ENCODE data around the gene DGKB. TPM values are rescaled to one million over a fixed set of nuclear protein-coding genes. Genes with fewer than 3 reads are reported as not detected.

Gene DGKB
- total RNA-seq, 1 donor from 2014 or later, result not detected

GRCh38 chr7:14368285-14368684 lies 534.3 kb downstream of the DGKB start:
- H3K4me1 ChIP-seq, result no peaks in the 10 kb centered on the region
- DNase-seq (ENCODE audit: low spot score in 2 of 2), result no peak
- H3K36me3 ChIP-seq, result no peaks in the 10 kb centered on the region
- H3K9me3 ChIP-seq, result no peaks in the 10 kb centered on the region
- H3K4me3 ChIP-seq, result no peak overlapping the region
- H3K27ac ChIP-seq, result no peak overlapping the region
- H3K27me3 ChIP-seq, result no peaks in the 10 kb centered on the region
- intact Hi-C loops (cut with DNase I), result no loop called here
- TF ChIP-seq CTCF (IDR thresholded peaks at IDR 0.05), result no peak

GRCh38 chr7:14351167-14351566 lies 551.4 kb downstream of the DGKB start:
- no peak overlapping the region for H3K4me3 ChIP-seq
- intact Hi-C loops (cut with DNase I), result no loop called here
- no peaks in the 10 kb centered on the region for H3K4me1 ChIP-seq
- H3K9me3 ChIP-seq, result no peaks in the 10 kb centered on the region
- no peaks in the 10 kb centered on the region for H3K36me3 ChIP-seq
- H3K27ac ChIP-seq, result no peak overlapping the region
- H3K27me3 ChIP-seq, result no peaks in the 10 kb centered on the region
- TF ChIP-seq CTCF (IDR thresholded peaks at IDR 0.05), result no peak
- DNase-seq (ENCODE audit: low spot score in 2 of 2), result no peak

GRCh38 chr7:14341200-14341775 lies 561.3 kb downstream of the DGKB start:
- H3K36me3 ChIP-seq, result no peaks in the 10 kb centered on the region
- no peak for TF ChIP-seq CTCF (IDR thresholded peaks at IDR 0.05)
- H3K4me3 ChIP-seq, result no peak overlapping the region
- H3K4me1 ChIP-seq, result no peaks in the 10 kb centered on the region
- H3K27ac ChIP-seq, result no peak overlapping the region
- H3K9me3 ChIP-seq, result no peaks in the 10 kb centered on the region
- intact Hi-C loops (cut with DNase I), result no loop called here
- no peak for DNase-seq (ENCODE audit: low spot score in 2 of 2)
- H3K27me3 ChIP-seq, result no peaks in the 10 kb centered on the region

GRCh38 chr7:14340393-14341074 lies 562.0 kb downstream of the DGKB start:
- Histone ChIP-seq H3K27me3 (no peaks in the 10 kb centered on the region), H3K4me1 (no peaks in the 10 kb centered on the region), H3K9me3 (no peaks in the 10 kb centered on the region), H3K36me3 (no peaks in the 10 kb centered on the region), H3K4me3 (no peak overlapping the region), H3K27ac (no peak overlapping the region)
- no peak for TF ChIP-seq CTCF (IDR thresholded peaks at IDR 0.05)
- no peak for DNase-seq (ENCODE audit: low spot score in 2 of 2)
- intact Hi-C loops (cut with DNase I), result no loop called here

- H3K4me3 ChIP-seq, result no peak overlapping the region
- no peak for TF ChIP-seq CTCF (IDR thresholded peaks at IDR 0.05)
- intact Hi-C loops (cut with DNase I), result no loop called here
- H3K36me3 ChIP-seq, result no peaks in the 10 kb centered on the region
- no peaks in the 10 kb centered on the region for H3K4me1 ChIP-seq
- no peak overlapping the region for H3K27ac ChIP-seq
- no peaks in the 10 kb centered on the region for H3K9me3 ChIP-seq
- DNase-seq (ENCODE audit: low spot score in 2 of 2), result no peak
- no peaks in the 10 kb centered on the region for H3K27me3 ChIP-seq
Measured at GRCh38 chr7:14339861-14340260, 562.7 kb downstream of the DGKB start.

Measured in ascending aorta (tissue), 2 donors.